B cell (primary cell): Measurements from ENCODE around the gene ATP11A.

Experiments
- EZH2 ChIP-seq: IDR thresholded peaks from 2 replicates; pipeline ENCODE4 v1.6.1; 2012; ENCODE audit warnings: borderline replicate concordance, low read depth, mild to moderate bottlenecking, moderate library complexity, low read length; ENCODE audit not compliant: insufficient read depth, poor library complexity, severe bottlenecking
- TF ChIP-seq, protein P1 (sequence below): fragments of 200-600 bp; IDR thresholded peaks from one replicate; pipeline ENCODE4 v1.8.0; 2022; ENCODE audit warnings: antibody characterized with exemption, mild to moderate bottlenecking

DNA sequence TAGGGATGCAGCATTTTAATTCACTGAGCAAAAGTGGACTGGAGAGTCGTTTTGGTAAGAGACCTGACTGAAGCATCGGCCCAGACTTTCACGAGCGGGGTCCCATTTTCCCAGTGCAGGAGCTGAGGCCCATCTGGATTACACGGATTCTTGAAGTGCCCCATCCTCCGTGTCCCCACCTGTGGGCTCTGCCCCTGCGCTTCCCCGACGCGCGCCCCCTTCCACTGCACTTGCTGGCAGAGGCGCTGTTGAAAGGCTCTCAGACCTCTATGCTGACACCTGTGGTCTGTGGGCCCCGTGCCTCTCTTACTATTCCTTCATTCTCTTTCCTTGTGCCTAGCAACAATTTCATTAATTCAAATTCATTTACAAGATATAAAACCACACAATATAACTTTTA lies 228.9 kb downstream of the ATP11A start:
- TF ChIP-seq, protein P1, sequence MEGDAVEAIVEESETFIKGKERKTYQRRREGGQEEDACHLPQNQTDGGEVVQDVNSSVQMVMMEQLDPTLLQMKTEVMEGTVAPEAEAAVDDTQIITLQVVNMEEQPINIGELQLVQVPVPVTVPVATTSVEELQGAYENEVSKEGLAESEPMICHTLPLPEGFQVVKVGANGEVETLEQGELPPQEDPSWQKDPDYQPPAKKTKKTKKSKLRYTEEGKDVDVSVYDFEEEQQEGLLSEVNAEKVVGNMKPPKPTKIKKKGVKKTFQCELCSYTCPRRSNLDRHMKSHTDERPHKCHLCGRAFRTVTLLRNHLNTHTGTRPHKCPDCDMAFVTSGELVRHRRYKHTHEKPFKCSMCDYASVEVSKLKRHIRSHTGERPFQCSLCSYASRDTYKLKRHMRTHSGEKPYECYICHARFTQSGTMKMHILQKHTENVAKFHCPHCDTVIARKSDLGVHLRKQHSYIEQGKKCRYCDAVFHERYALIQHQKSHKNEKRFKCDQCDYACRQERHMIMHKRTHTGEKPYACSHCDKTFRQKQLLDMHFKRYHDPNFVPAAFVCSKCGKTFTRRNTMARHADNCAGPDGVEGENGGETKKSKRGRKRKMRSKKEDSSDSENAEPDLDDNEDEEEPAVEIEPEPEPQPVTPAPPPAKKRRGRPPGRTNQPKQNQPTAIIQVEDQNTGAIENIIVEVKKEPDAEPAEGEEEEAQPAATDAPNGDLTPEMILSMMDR = no peak
- no peak for TF ChIP-seq EZH2
